ENCODE data around the gene SLC35F1.

GRCh38 chr6:118309337-118310093 is 402.5 kb downstream of the SLC35F1 start:
- TF ChIP-seq CTCF (IDR thresholded peaks at IDR 0.05; ENCODE audit: borderline replicate concordance, extremely low read depth, low read length, poor library complexity, severe bottlenecking) (no peak), EZH2 (IDR thresholded peaks at IDR 0.05; ENCODE audit: borderline replicate concordance, low read depth, low read length, severe bottlenecking) (no peak)
